ENCODE results near the gene CADM4. TPM values are rescaled to one million over a fixed set of nuclear protein-coding genes. Genes with fewer than 3 reads are reported as not detected.

The CADM4 gene
- total and polyA plus RNA-seq, 2 donors (not counting 1 experiment from before 2014, with no cell fraction given): 0.21 to 0.42 TPM

GRCh38 chr19:43662487-43662886 lies 22.8 kb upstream of the CADM4 start:
- intact Hi-C loops (cut with micrococcal nuclease): no loop called here
- no peak overlapping the region for H2AFZ ChIP-seq (ENCODE audit: insufficient read depth, low read depth, low read length, poor library complexity, severe bottlenecking)
- WGBS (ENCODE audit: insufficient coverage): 100% methylated on average over 3 of the region's 6 CpGs
- H3K36me3 ChIP-seq (replicated peaks in 1 of 2; ENCODE audit: control extremely low read depth in 1 of 2, control insufficient read depth in 1 of 2, extremely low read depth in 1 of 2, insufficient read depth in 2 of 2, low read length in 1 of 2): no peaks in the 10 kb centered on the region
- ATAC-seq (ENCODE audit: low read depth): no peak
- Mint-ChIP-seq H3K27ac (no peak overlapping the region), H3K4me3 (no peak overlapping the region), H3K4me1 (peaks cover 10% of the 10 kb centered on the region), H3K9me3 (ENCODE audit: insufficient read depth) (peaks cover 3% of the 10 kb centered on the region), H3K27me3 (peaks cover 9% of the 10 kb centered on the region)
- POLR2A ChIA-PET: interaction anchor here (0.6 kb wide), 1 partner anchor 1321 kb away, joined by 4 read pairs; no protein-coding TSS in a partner anchor
- peaks cover 0 to 5% (median 2%) of the 10 kb centered on the region in 4 experiments for H3K27me3 ChIP-seq (replicated peaks in 1 of 4; ENCODE audit: control extremely low read depth in 1 of 4, control insufficient read depth in 3 of 4, insufficient read depth in 4 of 4, low read length in 3 of 4)
- peaks cover 11 to 15% of the 10 kb centered on the region in 2 donors for H3K4me1 ChIP-seq (ENCODE audit: control insufficient read depth in 2 of 2, insufficient read depth in 2 of 2, low read length in 2 of 2)
- TF ChIP-seq CTCF (IDR thresholded peaks at IDR 0.05) (no peak), EZH2 (IDR thresholded peaks at IDR 0.05; ENCODE audit: borderline replicate concordance, insufficient read depth, low read depth, low read length, poor library complexity, severe bottlenecking) (no peak)
- DNase-seq: no peak
- no peak overlapping the region for H3K27ac ChIP-seq (ENCODE audit: low read length in 2 of 2)
- peaks cover 0 to 14% (median 2%) of the 10 kb centered on the region in 3 donors for H3K9me3 ChIP-seq (ENCODE audit: control extremely low read depth in 1 of 3, control insufficient read depth in 2 of 3, insufficient read depth in 1 of 3, low read length in 2 of 3)
- H3K79me2 ChIP-seq (ENCODE audit: control insufficient read depth, insufficient read depth, low read length): no peaks in the 10 kb centered on the region
- CTCF ChIA-PET: interaction anchor here (0.7 to 1.3 kb wide), 3 partner anchors 38 to 215 kb away, joined by 3 to 5 read pairs (median 3); no protein-coding TSS in a partner anchor
- no peak overlapping the region for H3K4me3 ChIP-seq (ENCODE audit: control extremely low read depth in 1 of 5, extremely low read depth in 1 of 5, insufficient read depth in 1 of 5, low read depth in 2 of 5, low read length in 4 of 5)
- H3K9ac ChIP-seq (ENCODE audit: low read length): no peak overlapping the region
- H4K20me1 ChIP-seq (ENCODE audit: control insufficient read depth, insufficient read depth, low read length, poor library complexity, severe bottlenecking): no peaks in the 10 kb centered on the region
- no peak overlapping the region for H3K4me2 ChIP-seq (replicated peaks; ENCODE audit: low read depth, low read length, poor library complexity, severe bottlenecking)

- peaks cover 3% of the 10 kb centered on the region for H3K9me3 Mint-ChIP-seq (ENCODE audit: insufficient read depth)
- peaks cover 8% of the 10 kb centered on the region for H3K4me1 Mint-ChIP-seq
- no peak for ATAC-seq (ENCODE audit: low read depth)
- no peak for DNase-seq
- H3K4me3 ChIP-seq (ENCODE audit: control extremely low read depth in 1 of 5, extremely low read depth in 1 of 5, insufficient read depth in 1 of 5, low read depth in 2 of 5, low read length in 4 of 5): no peak overlapping the region
- CTCF ChIA-PET: interaction anchor here (0.9 kb wide), 1 partner anchor 142 kb away, joined by 3 read pairs; no protein-coding TSS in a partner anchor
- H3K27ac Mint-ChIP-seq: no peak overlapping the region
- POLR2A ChIA-PET: no interaction called here
- no peaks in the 10 kb centered on the region for H3K27me3 ChIP-seq (replicated peaks in 1 of 4; ENCODE audit: control extremely low read depth in 1 of 4, control insufficient read depth in 3 of 4, insufficient read depth in 4 of 4, low read length in 3 of 4)
- no peaks in the 10 kb centered on the region for H4K20me1 ChIP-seq (ENCODE audit: control insufficient read depth, insufficient read depth, low read length, poor library complexity, severe bottlenecking)
- H2AFZ ChIP-seq (ENCODE audit: insufficient read depth, low read depth, low read length, poor library complexity, severe bottlenecking): no peak overlapping the region
- H3K4me3 Mint-ChIP-seq: no peak overlapping the region
- no peaks in the 10 kb centered on the region for H3K79me2 ChIP-seq (ENCODE audit: control insufficient read depth, insufficient read depth, low read length)
- TF ChIP-seq EZH2 (IDR thresholded peaks at IDR 0.05; ENCODE audit: borderline replicate concordance, insufficient read depth, low read depth, low read length, poor library complexity, severe bottlenecking) (no peak), CTCF (IDR thresholded peaks at IDR 0.05) (no peak)
- peaks cover 11 to 13% of the 10 kb centered on the region in 2 donors for H3K4me1 ChIP-seq (ENCODE audit: control insufficient read depth in 2 of 2, insufficient read depth in 2 of 2, low read length in 2 of 2)
- H3K4me2 ChIP-seq (replicated peaks; ENCODE audit: low read depth, low read length, poor library complexity, severe bottlenecking): no peak overlapping the region
- no peak overlapping the region for H3K9ac ChIP-seq (ENCODE audit: low read length)
- intact Hi-C loops (cut with micrococcal nuclease): no loop called here
- H3K27me3 Mint-ChIP-seq: peaks cover 3% of the 10 kb centered on the region
- no peak overlapping the region for H3K27ac ChIP-seq (ENCODE audit: low read length in 2 of 2)
- peaks cover 0 to 18% (median 2%) of the 10 kb centered on the region in 3 donors for H3K9me3 ChIP-seq (ENCODE audit: control extremely low read depth in 1 of 3, control insufficient read depth in 2 of 3, insufficient read depth in 1 of 3, low read length in 2 of 3)
- 97% methylated on average over 5 of the region's 6 CpGs for WGBS (ENCODE audit: insufficient coverage)
- no peaks in the 10 kb centered on the region for H3K36me3 ChIP-seq (replicated peaks in 1 of 2; ENCODE audit: control extremely low read depth in 1 of 2, control insufficient read depth in 1 of 2, extremely low read depth in 1 of 2, insufficient read depth in 2 of 2, low read length in 1 of 2)
Observed at GRCh38 chr19:43660971-43661360, 21.3 kb upstream of the CADM4 start.
